GM23248 (cell line): ENCODE measurements around the gene RGS17. TPM values are rescaled to one million over a fixed set of nuclear protein-coding genes. Genes with fewer than 3 reads are reported as not detected.
A peak's percentile ranks its signal among the peaks of the same experiment; 100 is the strongest.

Experiments
- DNase-seq: peaks from one replicate; pipeline ENCODE4 v3.0.0-alpha.2; 2015
- H2AFZ ChIP-seq: fragments of 200-600 bp; sonication (generic); 2 replicates; pipeline ENCODE4 v1.6.1; 2016; ENCODE audit warnings: antibody characterized with exemption
- H3F3A ChIP-seq: fragments of 200-600 bp; sonication (generic); 2 replicates; pipeline ENCODE4 v1.6.1; 2016; ENCODE audit warnings: mild to moderate bottlenecking, antibody characterized with exemption, mixed run types; ENCODE audit not compliant: insufficient read depth
- H3K27ac ChIP-seq: fragments of 200-600 bp; sonication (generic); 2 replicates; pipeline ENCODE4 v1.5.1; 2016; ENCODE audit warnings: mild to moderate bottlenecking
- H3K27me3 ChIP-seq: fragments of 200-600 bp; sonication (generic); replicated peaks from 2 replicates; pipeline ENCODE4 v1.6.1; 2016; ENCODE audit warnings: mild to moderate bottlenecking; ENCODE audit not compliant: insufficient read depth
- H3K36me3 ChIP-seq: fragments of 200-600 bp; sonication (generic); 2 replicates; pipeline ENCODE4 v1.6.1; 2016; ENCODE audit warnings: low read depth, mild to moderate bottlenecking
- H3K4me1 ChIP-seq: fragments of 200-600 bp; sonication (generic); 2 replicates; pipeline ENCODE4 v1.6.1; 2016; ENCODE audit warnings: mild to moderate bottlenecking; ENCODE audit not compliant: insufficient read depth
- H3K4me2 ChIP-seq: fragments of 200-600 bp; sonication (generic); one replicate; pipeline ENCODE4 v1.6.1; 2016; ENCODE audit warnings: mild to moderate bottlenecking; ENCODE audit not compliant: unreplicated experiment
- H3K4me3 ChIP-seq: fragments of 200-600 bp; sonication (generic); 2 replicates; pipeline ENCODE4 v1.5.1; 2016; ENCODE audit warnings: mild to moderate bottlenecking
- H3K79me2 ChIP-seq: fragments of 200-600 bp; sonication (generic); 2 replicates; pipeline ENCODE4 v1.6.1; 2016; ENCODE audit warnings: mild to moderate bottlenecking; ENCODE audit not compliant: insufficient read depth
- H3K9ac ChIP-seq: fragments of 200-600 bp; sonication (generic); 2 replicates; pipeline ENCODE4 v1.6.1; 2016; ENCODE audit warnings: mild to moderate bottlenecking
- H3K9me2 ChIP-seq: fragments of 200-600 bp; sonication (generic); 2 replicates; pipeline ENCODE4 v1.6.1; 2016; ENCODE audit warnings: mixed run types, mild to moderate bottlenecking, moderate library complexity; ENCODE audit not compliant: insufficient read depth
- H3K9me3 ChIP-seq: fragments of 200-600 bp; sonication (generic); one replicate; pipeline ENCODE4 v1.6.1; 2017; ENCODE audit warnings: low read depth
- H4K20me1 ChIP-seq: fragments of 200-600 bp; sonication (generic); 2 replicates; pipeline ENCODE4 v1.6.0; 2016; ENCODE audit not compliant: insufficient read depth
- EZH2 ChIP-seq: fragments of 200-600 bp; sonication (generic); IDR thresholded peaks from 2 replicates; pipeline ENCODE4 v1.6.1; 2018; ENCODE audit warnings: antibody characterized with exemption, mild to moderate bottlenecking; ENCODE audit not compliant: insufficient read depth, poor library complexity, severe bottlenecking
- EZH2phosphoT487 ChIP-seq: fragments of 200-600 bp; sonication (generic); IDR thresholded peaks from 2 replicates; pipeline ENCODE4 v1.6.1; 2018; ENCODE audit warnings: antibody characterized with exemption, moderate library complexity, mild to moderate bottlenecking, low read depth; ENCODE audit not compliant: insufficient read depth
- WGBS, 2 experiments: methylation state at CpG; one replicate each; pipeline ENCODE4 v1.1.6; 2015 to 2017; ENCODE audit warnings: low lambda C conversion rate in 2 of 2, low coverage in 1 of 2; ENCODE audit errors: missing lambda C conversion rate in 2 of 2; 5-methylcytosine and 5-hydroxymethylcytosine counted together
- in situ Hi-C: fragments of 300-500 bp; cut with MboI; formaldehyde crosslinking; loops from 2 replicates; pipeline ENCODE4 v1.15.0; 2020
- polyA plus RNA-seq: library from polyadenylated mRNA; unstranded; fragments of >200 nt; fragmentation: Nextera tagmentation; extraction: Ambion mirVana; gene quantifications from 2 replicates; pipeline ENCODE4 v1.2.1, GENCODE V29; 2016
- total RNA-seq: library from RNA; depleted of rRNA; stranded (reverse); fragments of >200 nt; shearing (Covaris generic); gene quantifications from 2 replicates; pipeline ENCODE4 v1.2.3, GENCODE V29; 2014

Gene RGS17
- total and polyA plus RNA-seq, 2 experiments from 2014 or later, result 0.36 to 1.1 TPM

DNA sequence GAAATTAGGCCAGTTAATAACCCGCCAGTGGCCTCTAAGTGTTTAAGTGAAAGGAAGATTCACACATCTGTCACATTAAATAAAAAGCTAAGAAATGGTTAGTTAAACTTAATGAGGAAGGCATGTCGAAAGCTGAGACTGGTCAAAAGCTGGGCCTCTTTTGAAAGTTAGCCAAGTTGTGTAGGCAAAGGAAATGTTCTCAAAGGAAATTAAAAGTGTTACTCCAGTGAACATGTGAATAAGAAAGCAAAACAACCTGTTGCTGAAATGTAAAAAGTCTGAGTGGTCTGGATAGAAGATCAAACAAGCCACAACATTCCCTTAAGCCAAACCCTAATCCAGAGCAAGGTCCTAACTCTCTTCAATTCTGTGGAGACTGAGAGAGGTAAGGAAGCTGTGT, 117.6 kb downstream of the RGS17 start:
- H3K79me2 ChIP-seq, result no peaks in the 10 kb centered on the region
- WGBS, 2 experiments, result 52 to 54% methylated on average over 2 of the region's 2 CpGs
- H4K20me1 ChIP-seq, result no peaks in the 10 kb centered on the region
- no peak overlapping the region for H3K4me3 ChIP-seq
- H2AFZ ChIP-seq, result no peak overlapping the region
- no peaks in the 10 kb centered on the region for H3K4me1 ChIP-seq
- H3K9me3 ChIP-seq, result no peaks in the 10 kb centered on the region
- DNase-seq, result peak; percentile 24
- H3K9me2 ChIP-seq, result no peaks in the 10 kb centered on the region
- in situ Hi-C loops, result no loop called here
- no peaks in the 10 kb centered on the region for H3K27me3 ChIP-seq
- no peak overlapping the region for H3K9ac ChIP-seq
- no peaks in the 10 kb centered on the region for H3K36me3 ChIP-seq
- no peak overlapping the region for H3K27ac ChIP-seq
- TF ChIP-seq EZH2, result no peak
- no peaks in the 10 kb centered on the region for H3F3A ChIP-seq
- H3K4me2 ChIP-seq, result no peak overlapping the region

DNA sequence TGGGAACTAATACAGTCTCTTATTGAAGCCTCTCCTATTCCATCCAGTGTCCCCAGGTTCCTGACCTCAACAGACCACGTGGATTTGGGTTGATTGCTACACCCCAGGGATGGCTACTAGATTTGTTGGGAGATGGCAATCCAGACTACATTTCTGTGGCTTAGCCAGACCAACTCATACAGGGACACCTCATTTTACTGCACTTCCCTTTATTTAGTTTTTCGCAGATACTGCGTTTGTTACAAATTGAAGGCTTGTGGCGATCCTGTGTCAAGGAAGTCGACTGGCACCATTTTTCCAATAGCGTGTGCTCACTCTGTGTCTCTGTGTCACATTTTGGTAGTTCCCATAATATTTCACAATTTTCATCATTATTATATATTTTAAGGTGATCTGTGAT, 118.2 kb downstream of the RGS17 start:
- H3K9ac ChIP-seq, result no peak overlapping the region
- WGBS, 2 experiments, result 90% methylated on average over 6 of the region's 6 CpGs
- in situ Hi-C loops, result no loop called here
- H3K4me3 ChIP-seq, result no peak overlapping the region
- H3K4me2 ChIP-seq, result no peak overlapping the region
- H3K9me2 ChIP-seq, result no peaks in the 10 kb centered on the region
- no peaks in the 10 kb centered on the region for H3K79me2 ChIP-seq
- H3K36me3 ChIP-seq, result no peaks in the 10 kb centered on the region
- no peaks in the 10 kb centered on the region for H3K4me1 ChIP-seq
- DNase-seq, result no peak
- no peaks in the 10 kb centered on the region for H3K9me3 ChIP-seq
- H3K27ac ChIP-seq, result no peak overlapping the region
- no peaks in the 10 kb centered on the region for H3K27me3 ChIP-seq
- TF ChIP-seq EZH2, result no peak
- TF ChIP-seq EZH2phosphoT487, result no peak
- no peaks in the 10 kb centered on the region for H4K20me1 ChIP-seq
- H3F3A ChIP-seq, result no peaks in the 10 kb centered on the region
- no peak overlapping the region for H2AFZ ChIP-seq

DNA sequence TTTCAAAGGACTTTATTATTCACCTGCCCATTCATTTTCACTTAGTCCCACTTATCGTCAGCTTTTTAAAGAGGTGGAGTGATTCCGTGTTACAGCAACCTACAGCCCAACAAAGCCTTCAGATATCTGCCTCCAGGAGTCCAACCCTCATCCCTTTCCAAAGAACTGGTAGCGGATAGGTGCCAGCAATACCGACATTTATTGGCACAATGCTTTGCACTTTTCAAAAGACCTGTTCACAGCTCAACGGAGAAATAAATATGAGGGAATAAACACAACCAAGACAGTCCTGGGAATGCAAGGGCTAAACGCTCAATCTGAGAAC, 127.8 kb downstream of the RGS17 start:
- 1 to 2% methylated on average over 6 of the region's 6 CpGs for WGBS, 2 experiments
- no peak for TF ChIP-seq EZH2phosphoT487
- no peak for TF ChIP-seq EZH2
- H3K79me2 ChIP-seq, result peaks cover 60% of the 10 kb centered on the region

DNA sequence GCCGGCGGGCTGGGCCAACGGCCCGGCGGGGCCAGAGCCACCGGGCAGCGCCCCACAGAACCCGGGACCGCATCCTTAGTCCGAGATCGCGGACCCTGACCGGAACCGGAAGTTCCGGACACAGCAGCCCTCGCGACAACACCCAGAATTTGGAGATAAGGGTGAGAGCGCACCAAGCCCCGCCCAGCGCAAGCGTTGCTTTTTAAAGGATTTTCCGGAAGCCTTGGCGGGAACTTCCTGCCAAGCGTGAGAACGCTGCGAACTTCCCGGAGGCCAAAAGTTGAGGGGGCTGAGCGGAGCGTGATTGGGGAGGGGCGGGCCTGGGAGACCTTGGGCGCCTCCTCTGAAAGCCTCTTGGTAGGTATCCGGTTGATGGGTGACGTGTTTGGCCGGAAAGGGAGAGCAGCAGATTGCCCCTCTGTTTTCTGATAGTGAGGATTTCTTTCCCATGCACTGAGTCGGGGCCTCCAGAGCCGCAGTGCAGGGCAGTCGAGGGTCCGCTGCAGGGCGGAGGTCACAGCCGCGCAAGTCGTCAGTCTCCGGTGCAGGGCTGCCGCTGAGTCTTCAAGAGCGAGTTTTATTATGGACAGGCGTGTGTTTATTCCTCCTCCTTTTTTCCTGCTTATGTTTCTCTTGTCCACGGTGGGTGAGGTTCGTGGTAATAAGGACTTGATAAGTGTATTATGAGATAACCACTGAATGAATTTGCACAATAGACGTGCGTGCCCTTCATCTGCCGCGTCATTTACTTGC, 128.3 kb downstream of the RGS17 start, which contains the start of gene MTRF1L:
Gene MTRF1L, minus strand, starts transcription at position 97 of the 753 bp plus-strand sequence. Its CDS starts 24 bp downstream, at position 73.
- H3K4me3 ChIP-seq, result peak within 1 kb of the TSS; percentile 91
- H3K4me1 ChIP-seq, result peaks cover 21% of the 10 kb centered on the region
- H4K20me1 ChIP-seq, result no peaks in the 10 kb centered on the region
- in situ Hi-C loops, result no loop called here
- no peak for TF ChIP-seq EZH2phosphoT487
- TF ChIP-seq EZH2, result no peak
- H3K27me3 ChIP-seq, result no peaks in the 10 kb centered on the region
- peak within 1 kb of the TSS; percentile 94 for H2AFZ ChIP-seq
- H3K36me3 ChIP-seq, result peaks cover 8% of the 10 kb centered on the region; the same call in 1 of the 2 replicates
- peak; percentile 99 for DNase-seq
- no peaks in the 10 kb centered on the region for H3K9me3 ChIP-seq
- H3F3A ChIP-seq, result 0 out of 2 replicates have a peak, but pooled peaks cover 6% of the 10 kb centered on the region
- peak within 1 kb of the TSS; percentile 88 for H3K4me2 ChIP-seq
- H3K9me2 ChIP-seq, result no peaks in the 10 kb centered on the region
- H3K79me2 ChIP-seq, result peaks cover 66% of the 10 kb centered on the region
- peak within 1 kb of the TSS; percentile 79 for H3K27ac ChIP-seq
- WGBS, 2 experiments, result 1 to 2% methylated on average over 37 to 50 of the region's 52 CpGs
- peak within 1 kb of the TSS; percentile 88 for H3K9ac ChIP-seq

More for the DNA sequence above, 127.8 kb downstream of the RGS17 start:
- H3K9me2 ChIP-seq, result no peaks in the 10 kb centered on the region
- H3K9me3 ChIP-seq, result no peaks in the 10 kb centered on the region
- H3K4me3 ChIP-seq, result peak overlapping the region; percentile 91
- H4K20me1 ChIP-seq, result no peaks in the 10 kb centered on the region
- H3F3A ChIP-seq, result 0 out of 2 replicates have a peak, but pooled peaks cover 6% of the 10 kb centered on the region
- H3K36me3 ChIP-seq, result peaks cover 5% of the 10 kb centered on the region; the same call in 1 of the 2 replicates
- no peaks in the 10 kb centered on the region for H3K27me3 ChIP-seq
- H3K4me2 ChIP-seq, result peak overlapping the region; percentile 88
- H3K27ac ChIP-seq, result peak overlapping the region; percentile 79
- peak overlapping the region; percentile 88 for H3K9ac ChIP-seq
- in situ Hi-C loops, result no loop called here
- peak overlapping the region; percentile 94 for H2AFZ ChIP-seq
- peaks cover 21% of the 10 kb centered on the region for H3K4me1 ChIP-seq
- DNase-seq, result peak; percentile 46
